IMR-90 (cell line): ENCODE measurements around the gene FKBP1B. TPM values are rescaled to one million over a fixed set of nuclear protein-coding genes. Genes with fewer than 3 reads are reported as not detected.

ENCODE experiments used
- ATAC-seq: fragments of 200-7000 bp; cut with Tn5 transposase; 2 replicates; pipeline ENCODE4 v1.9.1; 2020; ENCODE audit warnings: low read depth, mild to moderate bottlenecking, moderate library complexity
- BruUV-seq: library from RNA; stranded (reverse); fragments of 400-500 nt; replicated peaks from 2 replicates; lab custom pipeline; 2021; lab: Mats Ljungman, UMichigan
- CTCF ChIA-PET: fragments of 300-600 bp; formaldehyde crosslinking; extraction: SDS; loops from one replicate; lab custom pipeline; 2021; ENCODE audit warnings: antibody characterized with exemption; lab: Yijun Ruan, JAX
- POLR2A ChIA-PET: fragments of 300-600 bp; sonication (Branson Sonifier 250); formaldehyde crosslinking; loops from one replicate; lab custom pipeline; 2022; ENCODE audit warnings: antibody characterized with exemption; ENCODE audit not compliant: unreplicated experiment; lab: Charles Lee
- DNase-seq: peaks from one replicate; pipeline ENCODE4 v3.0.0; 2013
- H2AFZ ChIP-seq: replicated peaks from 2 replicates; pipeline ENCODE3; 2013; ENCODE audit warnings: low read length, mild to moderate bottlenecking; ENCODE audit not compliant: poor library complexity
- H2AK5ac ChIP-seq: 2 replicates; pipeline ENCODE4 v1.6.1; 2013; ENCODE audit warnings: low read depth, low read length, inconsistent platforms
- H2AK9ac ChIP-seq: replicated peaks from 2 replicates; pipeline ENCODE3; 2013; ENCODE audit warnings: mild to moderate bottlenecking, low read depth, low read length, moderate library complexity; ENCODE audit not compliant: poor library complexity
- H2BK120ac ChIP-seq: 2 replicates; pipeline ENCODE4 v1.6.1; 2013; ENCODE audit warnings: low read depth, low read length, inconsistent platforms
- H2BK15ac ChIP-seq: 3 replicates; pipeline ENCODE4 v1.6.1; 2013; ENCODE audit warnings: low read depth, low read length, inconsistent platforms
- H2BK20ac ChIP-seq: 2 replicates; pipeline ENCODE4 v1.6.1; 2013; ENCODE audit warnings: low read depth, mild to moderate bottlenecking, inconsistent platforms, low read length, moderate library complexity
- H2BK5ac ChIP-seq: 2 replicates; pipeline ENCODE4 v1.6.1; 2013; ENCODE audit warnings: mild to moderate bottlenecking, low read depth, low read length, inconsistent platforms; ENCODE audit not compliant: poor library complexity, severe bottlenecking
- H3K14ac ChIP-seq: replicated peaks from 2 replicates; pipeline ENCODE4 v1.6.1; 2013; ENCODE audit warnings: low read depth, low read length, inconsistent platforms
- H3K18ac ChIP-seq: 2 replicates; pipeline ENCODE4 v1.6.1; 2013; ENCODE audit warnings: low read depth, low read length, control low read depth
- H3K23ac ChIP-seq: 2 replicates; pipeline ENCODE4 v1.6.1; 2013; ENCODE audit warnings: low read depth, low read length, inconsistent platforms
- H3K27ac ChIP-seq: 2 replicates; pipeline ENCODE4 v1.5.1; 2013; ENCODE audit warnings: mild to moderate bottlenecking, control low read depth, low read length; ENCODE audit not compliant: insufficient read depth
- H3K27me3 ChIP-seq: 2 replicates; pipeline ENCODE4 v1.6.1; 2013; ENCODE audit warnings: low read length; ENCODE audit not compliant: control insufficient read depth, insufficient read depth
- H3K36me3 ChIP-seq: 2 replicates; pipeline ENCODE4 v1.6.1; 2013; ENCODE audit warnings: low read length, mixed read lengths; ENCODE audit not compliant: control insufficient read depth, insufficient read depth
- H3K4ac ChIP-seq: 2 replicates; pipeline ENCODE4 v1.6.1; 2013; ENCODE audit warnings: low read depth, low read length, inconsistent platforms
- H3K4me1 ChIP-seq: 2 replicates; pipeline ENCODE4 v1.6.1; 2013; ENCODE audit warnings: low read length, mixed read lengths; ENCODE audit not compliant: control insufficient read depth, insufficient read depth
- H3K4me2 ChIP-seq: 2 replicates; pipeline ENCODE4 v1.6.1; 2013; ENCODE audit warnings: low read depth, mild to moderate bottlenecking, control low read depth, low read length, moderate library complexity
- H3K4me3 ChIP-seq: 2 replicates; pipeline ENCODE4 v1.5.1; 2013; ENCODE audit warnings: low read depth, mild to moderate bottlenecking, control low read depth, low read length, moderate library complexity; ENCODE audit not compliant: insufficient read depth
- H3K56ac ChIP-seq: 2 replicates; pipeline ENCODE4 v1.6.1; 2013; ENCODE audit warnings: low read length, inconsistent platforms; ENCODE audit not compliant: insufficient read depth; ENCODE audit errors: extremely low read depth
- H3K79me1 ChIP-seq, 2 experiments: 2 replicates each; pipeline ENCODE4 v1.6.1; 2013; ENCODE audit warnings: low read length in 2 of 2, inconsistent platforms in 1 of 2, low read depth in 1 of 2
- H3K9ac ChIP-seq: 2 replicates; pipeline ENCODE4 v1.6.1; 2013; ENCODE audit warnings: low read depth, low read length, control low read depth
- H3K9me1 ChIP-seq: 2 replicates; pipeline ENCODE4 v1.6.1; 2013; ENCODE audit warnings: low read length, inconsistent platforms; ENCODE audit not compliant: insufficient read depth
- H3K9me3 ChIP-seq: 2 replicates; pipeline ENCODE4 v1.6.1; 2013; ENCODE audit warnings: low read length; ENCODE audit not compliant: control insufficient read depth, insufficient read depth
- H4K20me1 ChIP-seq: 2 replicates; pipeline ENCODE4 v1.6.1; 2013; ENCODE audit warnings: low read length, inconsistent platforms; ENCODE audit not compliant: insufficient read depth
- H4K5ac ChIP-seq: 2 replicates; pipeline ENCODE4 v1.6.1; 2013; ENCODE audit warnings: mild to moderate bottlenecking, low read depth, low read length, control low read depth
- H4K8ac ChIP-seq, 2 experiments: 2 replicates each; pipeline ENCODE4 v1.6.1; 2013; ENCODE audit warnings: low read depth in 2 of 2, low read length in 2 of 2, control low read depth in 1 of 2, inconsistent platforms in 1 of 2
- H4K91ac ChIP-seq: 2 replicates; pipeline ENCODE4 v1.6.1; 2013; ENCODE audit warnings: low read depth, low read length, inconsistent platforms; ENCODE audit not compliant: insufficient read depth
- BHLHE40 ChIP-seq: fragments of 150-350 bp; IDR thresholded peaks from 2 replicates; pipeline ENCODE4 v1.6.1; 2016; ENCODE audit warnings: mild to moderate bottlenecking, low read depth, low read length
- CEBPB ChIP-seq: IDR thresholded peaks from 2 replicates; pipeline ENCODE4 v1.6.1; 2012; ENCODE audit warnings: low read depth, low read length, improper control_type of control experiment
- CHD1 ChIP-seq: IDR thresholded peaks from 2 replicates; pipeline ENCODE4 v1.6.1; 2012; ENCODE audit warnings: low read depth, low read length, improper control_type of control experiment
- ELK1 ChIP-seq: fragments of 150-350 bp; IDR thresholded peaks from 2 replicates; pipeline ENCODE4 v1.6.1; 2016; ENCODE audit warnings: low read depth, mild to moderate bottlenecking, low read length, moderate library complexity, borderline replicate concordance
- MAZ ChIP-seq: IDR thresholded peaks from 2 replicates; pipeline ENCODE4 v1.6.1; 2012; ENCODE audit warnings: low read depth, mild to moderate bottlenecking, low read length, improper control_type of control experiment, moderate library complexity, borderline replicate concordance
- MXI1 ChIP-seq: IDR thresholded peaks from 2 replicates; pipeline ENCODE4 v1.6.1; 2012; ENCODE audit warnings: low read depth, mild to moderate bottlenecking, low read length, moderate library complexity, borderline replicate concordance
- RCOR1 ChIP-seq: IDR thresholded peaks from 2 replicates; pipeline ENCODE4 v1.6.1; 2012; ENCODE audit warnings: mild to moderate bottlenecking, low read length, improper control_type of control experiment; ENCODE audit not compliant: insufficient replicate concordance
- RFX5 ChIP-seq: IDR thresholded peaks from 2 replicates; pipeline ENCODE4 v1.8.0; 2012; ENCODE audit warnings: low read depth, mild to moderate bottlenecking, low read length, moderate library complexity
- WGBS, 2 experiments: methylation state at CpG; one replicate each; pipeline versions ENCODE4 v1.1.5 to v1.1.7; 2013; ENCODE audit warnings: missing lambda C conversion rate in 2 of 2; ENCODE audit not compliant: insufficient read length in 1 of 2; ENCODE audit errors: extremely low coverage in 2 of 2; 5-methylcytosine and 5-hydroxymethylcytosine counted together
- dilution Hi-C: fragments of 300-500 bp; cut with HindIII; formaldehyde crosslinking; loops from one replicate; pipeline ENCODE4 v1.14.3; 2018; ENCODE audit warnings: low sequenced_read_pairs; ENCODE audit not compliant: unreplicated experiment
- in situ Hi-C: fragments of 300-500 bp; cut with MboI; formaldehyde crosslinking; loops from 3 replicates; pipeline ENCODE4 v1.14.3; 2019; ENCODE audit warnings: low sequenced_read_pairs, inconsistent platforms, mixed read lengths
- intact Hi-C: fragments of 100-400 bp; cut with micrococcal nuclease; formaldehyde crosslinking; loops from 2 replicates; pipeline ENCODE4 v1.10.0; 2022
- polyA plus RNA-seq, 3 experiments: library from polyadenylated mRNA; depleted of rRNA; stranded (reverse); fragments of >200 nt; gene quantifications; 2 replicates each; pipeline ENCODE4 v1.2.3, GENCODE V29; 2012; ENCODE audit warnings: low replicate concordance in 1 of 3
- total RNA-seq: library from RNA; depleted of rRNA; stranded (reverse); fragments of >200 nt; gene quantifications from 2 replicates; pipeline ENCODE4 v1.2.3, GENCODE V29; 2012

Gene FKBP1B
- total and polyA plus RNA-seq, 2 of the 4 experiments (the other 2 are of a cell fraction): 10.2 to 15.1 TPM

DNA sequence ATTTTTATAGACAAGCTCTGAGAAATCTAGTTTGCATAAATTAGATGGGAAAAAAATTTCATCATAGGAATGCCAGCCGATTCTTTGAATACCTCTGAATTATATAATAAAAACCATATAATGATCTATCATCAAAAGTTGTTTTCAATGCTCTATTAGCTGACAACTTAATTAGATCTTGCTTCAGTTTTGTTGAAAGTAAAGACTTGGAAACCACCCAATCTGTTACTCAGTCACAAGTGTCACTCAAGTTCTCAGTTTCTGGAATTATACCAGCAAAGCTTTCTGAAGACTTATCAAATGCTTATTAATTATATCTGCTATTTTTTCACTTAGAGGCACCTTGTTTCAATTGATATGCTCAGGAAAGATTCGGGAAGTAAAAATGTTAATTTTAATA, 52.5 kb downstream of the FKBP1B start:
- Histone ChIP-seq H3K23ac (no peak overlapping the region), H4K91ac (no peak overlapping the region), H3K4me3 (no peak overlapping the region), H3K4ac (no peak overlapping the region), H3K4me2 (no peak overlapping the region), H3K14ac (no peak overlapping the region), H2AK9ac (no peak overlapping the region), H2AFZ (no peak overlapping the region), H3K27ac (no peak overlapping the region), H2BK20ac (no peak overlapping the region), H3K9ac (no peak overlapping the region), H4K5ac (no peak overlapping the region), H3K4me1 (no peaks in the 10 kb centered on the region), H2BK15ac (no peak overlapping the region), H3K18ac (no peak overlapping the region), H4K8ac (no peak overlapping the region), H3K79me1 (no peaks in the 10 kb centered on the region), H3K56ac (no peak overlapping the region), H4K20me1 (no peaks in the 10 kb centered on the region), H3K9me3 (no peaks in the 10 kb centered on the region; the same call in 1 of the 2 replicates), H2BK120ac (no peak overlapping the region), H3K36me3 (0 out of 2 replicates have a peak, but pooled peaks cover 2% of the 10 kb centered on the region), H2BK5ac (no peak overlapping the region), H3K9me1 (no peaks in the 10 kb centered on the region), H2AK5ac (no peak overlapping the region), H3K27me3 (no peaks in the 10 kb centered on the region)
- DNase-seq: no peak
- no TSS peak for BruUV-seq
- no peak for TF ChIP-seq RCOR1
- no peak for TF ChIP-seq ELK1
- TF ChIP-seq CEBPB: no peak
- no peak for TF ChIP-seq MXI1
- no peak for TF ChIP-seq BHLHE40
- TF ChIP-seq CHD1: no peak
- TF ChIP-seq RFX5: no peak
- no peak for TF ChIP-seq MAZ
- WGBS, 2 experiments: no CpG with 5 or more reads among the region's 2 CpGs
- ChIA-PET CTCF (no interaction called here), POLR2A (no interaction called here)
- no peak for ATAC-seq
- dilution Hi-C loops: no loop called here
- in situ Hi-C loops: no loop called here
- intact Hi-C loops: no loop called here
